ENCODE measurements around the gene SHISAL2B. TPM values are rescaled to one million over a fixed set of nuclear protein-coding genes. Genes with fewer than 3 reads are reported as not detected.

SHISAL2B gene
- total RNA-seq: not detected
- not detected for total RNA-seq (2013)

GRCh38 chr5:64690417-64691151 lies at the start of gene SHISAL2B:
TSS of gene SHISAL2B (plus strand) at chr5:64690503. CDS start at chr5:64690624, 121 bp downstream.
- no peak for TF ChIP-seq CTCF (IDR thresholded peaks at IDR 0.05)
- Histone ChIP-seq H3K4me3 (ENCODE audit: low read length) (no peak within 1 kb of the TSS), H3K27ac (ENCODE audit: low read length) (no peak within 1 kb of the TSS), H3K9me3 (ENCODE audit: control insufficient read depth, insufficient read depth, low read length) (no peaks in the 10 kb centered on the region), H3K4me1 (ENCODE audit: control insufficient read depth, insufficient read depth, low read length) (no peaks in the 10 kb centered on the region), H3K36me3 (ENCODE audit: control insufficient read depth, insufficient read depth, low read length) (no peaks in the 10 kb centered on the region), H3K27me3 (ENCODE audit: control insufficient read depth, insufficient read depth, low read length) (peaks cover 8% of the 10 kb centered on the region)
- Mint-ChIP-seq H3K27ac (no peak within 1 kb of the TSS), H3K4me3 (no peak within 1 kb of the TSS), H3K4me1 (peaks cover 0 to 6% of the 10 kb centered on the region in 2 donors), H3K36me3 (no peaks in the 10 kb centered on the region), H3K9me3 (no peaks in the 10 kb centered on the region), H3K27me3 (ENCODE audit: low read depth in 2 of 2) (peaks cover 35 to 46% of the 10 kb centered on the region in 2 donors)
- ATAC-seq: peak in 1 of 3 donors; percentile 17
- no peak for DNase-seq
- intact Hi-C loops (cut with micrococcal nuclease): no loop called here
- 3% methylated on average over 71 of the region's 71 CpGs for WGBS (ENCODE audit: insufficient coverage)

DNA sequence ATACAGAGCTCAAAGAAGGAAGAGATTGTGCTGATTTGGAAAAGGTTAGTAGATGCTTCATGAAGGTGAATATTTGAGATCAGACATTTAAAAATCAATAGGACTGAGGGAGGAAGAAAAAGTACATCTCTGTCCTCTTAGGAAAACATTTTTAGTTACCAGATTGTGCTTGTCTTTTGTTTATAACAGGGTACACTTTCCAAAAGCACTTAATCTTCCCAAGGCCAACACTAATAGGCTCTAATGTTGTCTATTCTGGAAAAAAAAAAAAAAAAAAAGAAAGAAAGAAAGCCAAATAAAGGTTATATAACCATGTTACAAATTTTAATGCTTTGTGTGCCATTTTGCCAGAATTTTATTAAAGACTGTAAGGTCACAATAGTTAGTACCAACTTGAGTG lies 45.5 kb upstream of the SHISAL2B start:
- H3K27ac ChIP-seq (ENCODE audit: low read length): no peak overlapping the region

DNA sequence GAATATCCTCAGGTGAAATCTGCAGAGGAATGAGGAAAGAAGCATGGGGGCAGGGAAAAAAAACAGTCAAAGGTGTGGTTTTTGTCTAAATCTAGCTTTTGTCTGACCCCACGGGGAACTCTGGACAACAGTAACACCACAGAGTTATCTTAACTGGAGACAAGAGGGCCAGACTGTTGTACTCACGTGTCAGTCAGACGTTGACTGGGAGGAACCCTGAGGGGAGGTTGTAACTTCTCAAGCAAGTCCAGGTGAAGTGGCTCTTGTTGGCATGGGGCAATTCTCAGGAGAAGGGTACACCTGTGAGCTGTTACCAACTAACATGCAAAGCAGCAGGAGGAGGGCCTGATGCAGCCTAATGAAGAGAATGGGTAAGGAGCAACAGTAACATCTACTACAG lies 44.1 kb upstream of the SHISAL2B start:
- H3K9me3 Mint-ChIP-seq: no peaks in the 10 kb centered on the region
- no peaks in the 10 kb centered on the region for H3K4me1 Mint-ChIP-seq
- no peaks in the 10 kb centered on the region for H3K36me3 Mint-ChIP-seq

More for the DNA sequence above, 45.5 kb upstream of the SHISAL2B start:
- no peaks in the 10 kb centered on the region for H3K36me3 Mint-ChIP-seq
- H3K27me3 Mint-ChIP-seq (ENCODE audit: low read depth in 2 of 2): peaks cover 2 to 17% of the 10 kb centered on the region in 2 donors
- intact Hi-C loops (cut with micrococcal nuclease): no loop called here
- no peak overlapping the region for H3K4me3 Mint-ChIP-seq
- H3K9me3 Mint-ChIP-seq: no peaks in the 10 kb centered on the region
- no peaks in the 10 kb centered on the region for H3K4me1 Mint-ChIP-seq
- TF ChIP-seq CTCF (IDR thresholded peaks at IDR 0.05): no peak
- no peak for DNase-seq
- Histone ChIP-seq H3K9me3 (ENCODE audit: control insufficient read depth, insufficient read depth, low read length) (no peaks in the 10 kb centered on the region), H3K4me3 (ENCODE audit: low read length) (no peak overlapping the region), H3K27me3 (ENCODE audit: control insufficient read depth, insufficient read depth, low read length) (no peaks in the 10 kb centered on the region), H3K4me1 (ENCODE audit: control insufficient read depth, insufficient read depth, low read length) (no peaks in the 10 kb centered on the region), H3K36me3 (ENCODE audit: control insufficient read depth, insufficient read depth, low read length) (no peaks in the 10 kb centered on the region)
- no peak overlapping the region for H3K27ac Mint-ChIP-seq
- no peak for ATAC-seq

More for the DNA sequence above, 44.1 kb upstream of the SHISAL2B start:
- Histone ChIP-seq H3K27ac (ENCODE audit: low read length) (no peak overlapping the region), H3K4me1 (ENCODE audit: control insufficient read depth, insufficient read depth, low read length) (no peaks in the 10 kb centered on the region), H3K36me3 (ENCODE audit: control insufficient read depth, insufficient read depth, low read length) (no peaks in the 10 kb centered on the region), H3K9me3 (ENCODE audit: control insufficient read depth, insufficient read depth, low read length) (no peaks in the 10 kb centered on the region), H3K27me3 (ENCODE audit: control insufficient read depth, insufficient read depth, low read length) (no peaks in the 10 kb centered on the region), H3K4me3 (ENCODE audit: low read length) (no peak overlapping the region)
- no peak for TF ChIP-seq CTCF (IDR thresholded peaks at IDR 0.05)
- H3K4me3 Mint-ChIP-seq: no peak overlapping the region
- WGBS (ENCODE audit: insufficient coverage): 84% methylated on average over 3 of the region's 3 CpGs
- intact Hi-C loops (cut with micrococcal nuclease): no loop called here
- no peak overlapping the region for H3K27ac Mint-ChIP-seq
- H3K27me3 Mint-ChIP-seq (ENCODE audit: low read depth in 2 of 2): peaks cover 2 to 22% of the 10 kb centered on the region in 2 donors
- ATAC-seq (no peak), DNase-seq (no peak)
